Transverse colon (tissue), 4 donors: ENCODE measurements around the gene ATP13A5.

ENCODE experiments used
- CTCF ChIP-seq, 5 experiments: fragments of 200-600 bp in 3 of 5; fragments of 450-650 bp in 2 of 5; sonication (generic) in 3 of 5; IDR thresholded peaks; 1 replicate in 2 of 5; 2 replicates in 3 of 5; pipeline ENCODE4 v1.5.1; 2016 to 2017; ENCODE audit warnings: antibody characterized with exemption in 5 of 5, inconsistent platforms in 3 of 5, mild to moderate bottlenecking in 2 of 5, moderate library complexity in 1 of 5
- EP300 ChIP-seq: sonication (generic); formaldehyde crosslinking; IDR thresholded peaks from one replicate; pipeline ENCODE4 v1.6.1; 2017; ENCODE audit warnings: antibody characterized with exemption, low read depth
- POLR2A ChIP-seq: fragments of 450-650 bp; IDR thresholded peaks from one replicate; pipeline ENCODE4 v1.6.1; 2016; ENCODE audit warnings: antibody characterized with exemption, mild to moderate bottlenecking, moderate library complexity
- POLR2AphosphoS5 ChIP-seq, 3 donors: sonication (generic); formaldehyde crosslinking; IDR thresholded peaks; one replicate each; pipeline ENCODE4 v1.6.1; 2016; ENCODE audit warnings: antibody characterized with exemption in 3 of 3

GRCh38 chr3:193357291-193357690, 21.3 kb downstream of the ATP13A5 start:
- TF ChIP-seq CTCF (IDR thresholded peaks at IDR 0.05) (no peak), EP300 (no peak), POLR2A (no peak), POLR2AphosphoS5 (IDR thresholded peaks at IDR 0.05) (no peak)
